ENCODE data around the gene RAB18.
"Not testable (repeated sequence)": the region's sequence is repeated elsewhere in the genome, so short reads cannot be mapped to it uniquely, and the experiment has no call there.

The RAB18 gene

GRCh38 chr10:27504007-27504807 lies at the start of gene RAB18:
Gene RAB18, plus strand, starts transcription at chr10:27504304. Its CDS starts 66 bp downstream, at chr10:27504370.
- peak; percentile 98 for DNase-seq

- DNase-seq, result no peak
Observed at GRCh38 chr10:27454837-27455236, 49.3 kb upstream of the RAB18 start.

- no peak for DNase-seq
Observed at GRCh38 chr10:27457261-27457945, 46.7 kb upstream of the RAB18 start.

GRCh38 chr10:27457966-27458365 lies 46.1 kb upstream of the RAB18 start:
- no peak for DNase-seq

DNA sequence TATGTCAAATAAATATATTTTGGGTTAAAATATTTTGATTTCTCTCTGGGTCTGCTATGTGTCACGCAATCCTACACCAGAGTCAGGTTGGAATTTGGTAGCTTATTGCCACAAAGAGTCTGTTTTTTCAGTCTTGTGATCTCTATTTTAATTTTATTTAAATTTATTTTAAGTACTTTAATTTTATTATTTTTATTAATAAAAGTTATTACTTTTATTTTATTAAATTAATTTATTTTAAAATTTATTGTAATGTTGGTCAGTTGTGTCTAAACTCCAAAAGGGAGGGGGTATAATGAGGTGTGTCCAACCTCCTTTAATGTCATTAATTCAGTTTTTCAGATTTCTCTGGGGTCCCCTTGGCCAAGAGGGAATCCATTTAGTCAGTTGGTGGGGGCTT lies 42.8 kb upstream of the RAB18 start:
- DNase-seq, result no peak

DNA sequence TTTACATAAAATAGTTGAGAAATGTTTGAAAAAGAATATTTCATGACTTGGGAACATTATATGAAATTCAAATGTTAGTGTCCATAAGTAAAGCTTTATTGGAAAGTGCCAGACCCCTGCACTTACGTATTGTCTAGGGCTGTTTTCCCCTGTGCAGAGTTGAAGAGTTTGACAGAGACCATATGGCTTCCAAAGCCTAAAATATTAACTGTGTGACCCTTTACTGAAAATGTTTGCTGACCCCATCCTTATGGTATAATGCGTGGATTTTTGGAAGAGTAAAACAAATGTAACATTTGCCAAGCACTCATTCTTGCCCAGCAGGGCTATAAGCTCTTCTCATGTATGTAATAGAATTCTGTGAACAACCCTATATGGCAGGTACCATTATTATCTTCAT lies 40.1 kb upstream of the RAB18 start:
- DNase-seq, result no peak

DNA sequence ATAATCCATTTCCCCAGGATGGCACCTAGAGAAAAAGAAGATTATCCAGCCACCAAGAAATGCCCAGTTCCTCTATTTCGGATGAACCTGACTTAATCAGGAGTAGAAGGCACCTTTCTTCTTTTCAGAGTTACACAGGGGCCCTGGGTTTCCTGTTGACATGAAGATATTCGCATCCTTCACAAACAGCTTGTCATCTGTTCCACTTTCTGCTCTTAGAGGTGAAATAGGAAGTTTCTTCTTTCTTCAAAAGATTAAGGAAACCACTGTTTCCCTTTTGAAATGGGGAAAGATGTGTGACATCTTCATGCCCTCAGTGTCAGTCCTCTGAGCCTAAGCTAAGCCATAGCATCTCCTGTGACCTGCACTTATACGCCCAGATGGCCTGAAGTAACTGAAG lies 39.1 kb upstream of the RAB18 start:
- no peak for DNase-seq

DNA sequence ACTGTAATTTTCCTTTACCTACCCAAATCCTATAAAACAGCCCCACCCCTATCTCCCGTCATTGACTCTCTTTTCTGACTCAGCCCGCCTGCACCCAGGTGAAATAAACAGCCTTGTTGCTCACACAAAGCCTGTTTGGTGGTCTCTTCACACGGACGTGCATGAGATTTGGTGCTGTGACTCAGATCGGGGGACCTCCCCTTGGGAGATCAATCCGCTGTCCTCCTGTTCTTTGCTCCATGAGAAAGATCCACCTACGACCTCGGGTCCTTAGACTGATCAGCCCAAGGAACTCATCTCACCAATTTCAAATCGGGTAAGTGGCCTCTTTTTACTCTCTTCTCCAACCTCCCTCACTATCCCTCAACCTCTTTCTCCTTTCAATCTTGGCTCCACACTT lies 38.5 kb upstream of the RAB18 start:
- not testable (repeated sequence) for DNase-seq

DNA sequence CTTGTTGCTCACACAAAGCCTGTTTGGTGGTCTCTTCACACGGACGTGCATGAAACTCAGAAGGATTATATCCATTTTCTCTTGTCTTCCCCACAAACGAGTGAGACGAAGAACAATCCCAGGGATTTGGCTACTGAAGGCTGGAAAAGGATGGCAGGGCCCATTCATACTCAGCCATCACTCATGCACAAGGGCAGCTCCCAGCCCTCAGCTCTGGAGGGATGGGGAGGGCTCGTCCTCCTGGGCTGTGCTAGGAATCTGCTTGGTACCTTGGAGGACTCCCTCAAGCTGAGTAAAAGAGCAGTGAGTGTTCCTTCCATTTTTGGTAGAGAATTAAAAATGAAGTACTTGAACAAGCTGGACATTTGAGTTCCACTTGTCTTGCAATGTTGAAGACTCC lies 33.2 kb upstream of the RAB18 start:
- DNase-seq, result no peak

DNA sequence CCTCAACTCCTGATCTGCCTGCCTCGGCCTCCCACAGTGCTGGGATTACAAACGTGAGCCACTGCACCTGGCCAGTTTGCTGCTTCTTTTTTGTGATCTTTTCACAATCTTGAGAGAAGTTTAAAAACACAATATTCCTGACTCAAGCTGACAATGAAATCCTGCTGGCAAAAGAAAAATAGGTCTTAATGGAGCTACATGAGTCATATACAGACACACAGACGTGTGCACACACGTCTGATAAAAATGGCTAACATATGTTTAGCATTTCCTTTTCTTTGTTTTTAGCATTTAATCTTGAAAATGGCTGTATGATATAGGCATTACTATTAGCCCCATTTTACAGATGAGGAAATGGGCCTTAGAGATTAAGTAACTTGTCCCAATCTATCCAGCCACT lies 29.4 kb upstream of the RAB18 start:
- DNase-seq, result no peak

GRCh38 chr10:27479016-27479415 lies 25.1 kb upstream of the RAB18 start:
- DNase-seq, result no peak

GRCh38 chr10:27481486-27481885 lies 22.6 kb upstream of the RAB18 start:
- no peak for DNase-seq

DNA sequence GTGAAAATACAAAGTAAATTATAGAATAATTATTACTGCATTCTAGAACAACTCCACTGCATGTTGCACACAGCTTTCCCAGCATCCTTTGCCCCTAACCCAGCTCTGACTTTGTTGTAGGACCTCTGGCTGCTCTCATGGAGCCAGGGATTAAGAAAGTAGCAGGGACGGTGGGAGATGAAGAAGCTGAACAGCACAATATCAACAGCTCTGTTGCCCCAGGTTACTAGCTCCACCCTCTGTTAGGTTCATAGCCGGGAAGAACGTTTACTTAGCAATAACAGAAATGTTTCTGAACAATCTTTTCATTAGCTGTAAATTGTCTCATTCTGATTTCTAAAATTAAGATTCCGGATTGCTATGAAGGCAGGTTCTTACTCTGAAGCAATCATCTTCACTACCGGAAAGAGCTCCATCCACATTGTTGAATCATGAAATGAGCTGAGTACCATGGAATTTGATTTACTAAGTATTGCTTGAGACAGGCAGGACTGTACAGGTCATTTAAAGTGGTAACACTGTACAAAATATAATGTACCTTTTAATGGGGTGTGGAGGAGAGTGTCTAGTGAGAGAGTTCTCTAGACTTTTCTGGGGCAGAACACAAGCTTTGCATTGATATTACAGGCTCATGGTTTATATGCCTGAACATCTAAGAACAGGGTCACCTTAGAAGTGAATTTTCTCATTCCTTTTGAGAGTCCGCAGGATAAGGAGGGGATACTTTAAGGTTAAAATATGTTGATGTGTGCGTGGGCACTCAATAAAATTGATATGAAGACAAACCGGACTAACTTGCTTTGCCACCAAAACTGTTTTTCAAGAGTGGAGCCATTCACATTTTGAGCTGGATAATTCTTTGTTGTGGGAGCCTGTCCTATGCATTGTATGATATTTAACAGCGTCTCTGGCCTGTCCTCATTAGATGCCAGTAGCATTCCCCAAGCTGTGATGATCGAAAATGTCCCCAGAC lies 20.8 kb upstream of the RAB18 start:
- DNase-seq, result no peak

DNA sequence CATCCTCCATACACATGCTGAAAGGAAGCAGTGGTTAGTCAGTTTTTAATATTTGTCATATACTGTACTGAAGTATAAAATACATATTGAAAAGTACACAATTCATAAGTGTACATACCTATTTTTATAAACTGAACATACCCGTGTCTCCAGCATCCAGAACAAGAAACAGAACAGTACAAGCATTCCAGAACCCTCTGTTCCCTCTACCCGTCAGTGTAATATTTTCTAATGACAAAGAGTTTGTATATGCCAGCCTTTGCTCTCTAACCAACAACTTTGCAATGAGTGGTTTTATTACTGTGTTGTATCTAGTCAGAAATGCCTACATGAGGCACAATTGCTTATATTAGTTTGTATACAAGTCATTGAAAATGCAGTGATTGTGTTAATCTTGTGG lies 18.7 kb upstream of the RAB18 start:
- no peak for DNase-seq

- no peak for DNase-seq
Observed at GRCh38 chr10:27485986-27486385, 18.1 kb upstream of the RAB18 start.

DNA sequence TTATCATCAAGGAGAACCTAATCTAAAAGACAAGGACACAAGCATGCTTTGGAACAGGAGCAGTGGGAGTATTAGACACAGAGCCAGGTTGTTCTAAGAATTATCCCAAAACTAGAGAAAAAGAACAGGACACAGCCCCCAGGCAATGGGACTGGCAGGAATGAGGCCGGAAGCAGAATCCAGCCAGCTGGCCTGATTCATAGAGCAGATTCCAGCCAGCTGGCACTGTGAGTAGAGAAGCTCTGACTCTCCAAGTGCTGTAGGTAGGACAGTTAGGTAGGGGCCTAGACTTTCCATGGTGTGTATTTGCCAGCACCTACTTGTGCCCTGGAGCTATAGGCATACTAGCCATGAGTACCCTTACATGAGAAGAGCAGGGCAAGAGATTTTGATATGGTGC lies 13.3 kb upstream of the RAB18 start:
- DNase-seq, result no peak

GRCh38 chr10:27494116-27494805 lies 9.8 kb upstream of the RAB18 start:
- DNase-seq, result no peak

DNA sequence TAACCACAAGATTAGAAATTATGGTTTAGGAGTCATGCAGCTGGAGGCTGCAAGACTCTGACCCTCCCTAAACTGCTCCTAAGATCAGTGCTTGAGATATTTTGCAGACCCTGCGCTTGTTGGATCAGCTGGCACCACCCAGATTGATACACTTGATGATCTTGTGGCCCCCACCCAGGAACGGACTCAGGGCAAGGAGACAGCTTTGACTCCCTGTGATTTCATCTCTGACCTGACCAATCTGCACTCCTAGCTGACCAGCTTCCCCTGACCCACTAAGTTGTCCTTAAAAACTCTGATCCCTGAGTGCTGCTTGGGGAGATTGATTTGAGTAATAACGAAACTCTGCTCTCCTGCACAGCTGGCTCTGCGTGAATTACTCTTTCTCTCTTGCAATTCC lies 8.0 kb upstream of the RAB18 start:
- DNase-seq, result no peak

- no peak for DNase-seq
Observed at GRCh38 chr10:27500096-27500495, 4.0 kb upstream of the RAB18 start.

- DNase-seq, result no peak
Observed at GRCh38 chr10:27500886-27501285, 3.2 kb upstream of the RAB18 start.

DNA sequence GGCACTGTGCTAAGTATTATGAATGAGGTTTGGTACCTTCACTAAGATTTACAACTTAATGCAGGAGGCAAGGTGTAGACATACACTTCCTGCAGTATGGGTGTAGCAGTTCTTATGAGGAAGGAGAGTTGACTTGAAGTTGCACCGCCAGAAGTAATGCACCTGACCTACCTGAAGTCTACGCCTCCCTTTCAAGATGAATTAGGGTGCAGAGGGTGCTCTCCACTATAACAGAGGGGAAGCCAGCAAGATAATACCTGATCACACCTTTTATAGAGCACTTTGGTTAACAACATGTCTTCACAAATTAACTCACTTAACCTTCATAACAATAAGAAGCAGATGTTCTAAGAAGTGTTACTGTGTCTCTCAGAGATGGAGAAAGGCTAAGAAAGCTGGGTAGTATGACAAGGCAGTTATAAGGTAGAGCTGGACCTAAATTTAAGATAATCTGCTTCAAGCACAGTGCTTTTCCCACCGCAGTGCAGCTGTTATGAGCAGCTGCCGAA lies 552 bp upstream of the RAB18 start:
- DNase-seq, result no peak

- DNase-seq, result peak; percentile 17
Observed at GRCh38 chr10:27504808-27505460, 830 bp downstream of the RAB18 start.

All from amniotic stem cell (primary cell).